Endothelial cell of umbilical vein (primary cell): Measurements from ENCODE around the gene TSPAN9. TPM values are rescaled to one million over a fixed set of nuclear protein-coding genes. Genes with fewer than 3 reads are reported as not detected.

Source experiments
- BruUV-seq: library from RNA; stranded (reverse); fragments of 400-500 nt; replicated peaks from 2 replicates; lab custom pipeline; 2021; lab: Mats Ljungman, UMichigan
- CTCF ChIA-PET: fragments of 300-600, 350-600 bp; sonication (Branson Sonifier 250); formaldehyde crosslinking; loops from one replicate; lab custom pipeline; 2021; ENCODE audit warnings: antibody characterized with exemption, inconsistent platforms; lab: Charles Lee
- POLR2A ChIA-PET: fragments of 300-600, 350-600 bp; sonication (Branson Sonifier 250); formaldehyde crosslinking; loops from one replicate; lab custom pipeline; 2021; ENCODE audit warnings: antibody characterized with exemption, inconsistent platforms; lab: Charles Lee
- DNase-seq: peaks from one replicate; pipeline ENCODE4 v3.0.0-alpha.2; 2011; ENCODE audit warnings: low read depth, low spot score
- FAIRE-seq: peaks from 2 replicates; lab custom pipeline; 2011; peaks lifted over from hg19 to GRCh38; lab: Jason Lieb, UNC
- H2AFZ ChIP-seq: 2 replicates; pipeline ENCODE4 v1.6.0; 2012; ENCODE audit warnings: low read depth, low read length, control low read depth, inconsistent platforms
- H3K27ac ChIP-seq: 2 replicates; pipeline ENCODE4 v1.5.1; 2011; ENCODE audit warnings: low read depth, mild to moderate bottlenecking, control low read depth, low read length, moderate library complexity; ENCODE audit not compliant: insufficient read depth
- H3K27me3 ChIP-seq, 2 experiments: 2 replicates each; pipeline versions ENCODE4 v1.6.0 to v1.6.1; 2011; ENCODE audit warnings: low read length in 2 of 2, mixed read lengths in 1 of 2; ENCODE audit not compliant: control insufficient read depth in 2 of 2, insufficient read depth in 2 of 2
- H3K36me3 ChIP-seq, 2 experiments: 2 replicates in 1 of 2; 3 replicates in 1 of 2; pipeline ENCODE4 v1.5.1; 2011; ENCODE audit warnings: low read length in 2 of 2, mild to moderate bottlenecking in 1 of 2, moderate library complexity in 1 of 2; ENCODE audit not compliant: control insufficient read depth in 2 of 2, insufficient read depth in 2 of 2; ENCODE audit errors: extremely low read depth in 1 of 2
- H3K4me1 ChIP-seq: 3 replicates; pipeline ENCODE4 v1.5.1; 2011; ENCODE audit warnings: mild to moderate bottlenecking, low read length; ENCODE audit not compliant: control insufficient read depth, insufficient read depth; ENCODE audit errors: extremely low read depth
- H3K4me2 ChIP-seq: 2 replicates; pipeline ENCODE4 v1.6.1; 2011; ENCODE audit warnings: low read length, control low read depth, mixed read lengths; ENCODE audit not compliant: insufficient read depth
- H3K4me3 ChIP-seq, 3 experiments: fragments of 200-600 bp in 1 of 3; sonication (generic), shearing (Covaris generic) in 1 of 3; replicated peaks in 1 of 3; 2 replicates each; pipeline ENCODE4 v1.5.1; 2011 to 2016; ENCODE audit warnings: control low read depth in 3 of 3, low read length in 3 of 3, mild to moderate bottlenecking in 2 of 3, inconsistent platforms in 1 of 3, low read depth in 1 of 3, moderate library complexity in 1 of 3; ENCODE audit not compliant: insufficient read depth in 1 of 3
- H3K79me2 ChIP-seq: 2 replicates; pipeline ENCODE4 v1.6.0; 2012; ENCODE audit warnings: low read length, inconsistent platforms; ENCODE audit not compliant: control insufficient read depth, insufficient read depth
- H3K9ac ChIP-seq: replicated peaks from 2 replicates; pipeline ENCODE3; 2011; ENCODE audit warnings: low read length, control low read depth; ENCODE audit not compliant: insufficient read depth; ENCODE audit errors: extremely low read depth
- H3K9me1 ChIP-seq: replicated peaks from 3 replicates; pipeline ENCODE4 v1.6.0; 2011; ENCODE audit warnings: mild to moderate bottlenecking, low read length; ENCODE audit not compliant: control insufficient read depth, insufficient read depth; ENCODE audit errors: extremely low read depth
- H3K9me3 ChIP-seq: replicated peaks from 2 replicates; pipeline ENCODE4 v1.5.1; 2012; ENCODE audit warnings: low read length, inconsistent platforms; ENCODE audit not compliant: control insufficient read depth, insufficient read depth
- H4K20me1 ChIP-seq: replicated peaks from 2 replicates; pipeline ENCODE3; 2011; ENCODE audit warnings: mild to moderate bottlenecking, low read length; ENCODE audit not compliant: control insufficient read depth, insufficient read depth; ENCODE audit errors: extremely low read depth
- CTCF ChIP-seq, 2 donors: IDR thresholded peaks; 1 replicate in 1 of 2; 2 replicates in 1 of 2; pipeline ENCODE4 v1.5.1; 2011; ENCODE audit warnings: low read length in 2 of 2, mild to moderate bottlenecking in 2 of 2, moderate library complexity in 2 of 2, control low read depth in 1 of 2, inconsistent platforms in 1 of 2, low read depth in 1 of 2; ENCODE audit not compliant: insufficient read depth in 1 of 2; ENCODE audit errors: extremely low read depth in 1 of 2
- EZH2 ChIP-seq: IDR thresholded peaks from 2 replicates; pipeline ENCODE4 v1.6.1; 2012; ENCODE audit warnings: borderline replicate concordance, low read depth, mild to moderate bottlenecking, moderate library complexity, low read length, inconsistent platforms; ENCODE audit not compliant: severe bottlenecking
- FOS ChIP-seq: IDR thresholded peaks from 2 replicates; pipeline ENCODE4 v1.6.1; 2011; ENCODE audit warnings: mild to moderate bottlenecking, low read length, moderate library complexity, borderline replicate concordance; ENCODE audit not compliant: insufficient read depth
- GATA2 ChIP-seq: IDR thresholded peaks from 2 replicates; pipeline ENCODE4 v1.7.0; 2011; ENCODE audit warnings: low read depth, mild to moderate bottlenecking, moderate library complexity, mixed read lengths, low read length; ENCODE audit not compliant: insufficient read length, insufficient read depth
- JUN ChIP-seq: IDR thresholded peaks from 2 replicates; pipeline ENCODE4 v1.6.1; 2011; ENCODE audit warnings: borderline replicate concordance, low read depth; ENCODE audit not compliant: insufficient read length, insufficient read depth
- MAX ChIP-seq: IDR thresholded peaks from 2 replicates; pipeline ENCODE4 v1.6.1; 2011; ENCODE audit not compliant: insufficient read depth, insufficient read length
- MYC ChIP-seq: IDR thresholded peaks from one replicate; pipeline ENCODE4 v1.6.1; 2011; ENCODE audit warnings: mild to moderate bottlenecking, low read depth, low read length
- POLR2A ChIP-seq: IDR thresholded peaks from 2 replicates; pipeline ENCODE4 v1.6.1; 2012; ENCODE audit warnings: low read depth, mild to moderate bottlenecking, control low read depth, low read length
- POLR2AphosphoS5 ChIP-seq: IDR thresholded peaks from 2 replicates; pipeline ENCODE4 v1.6.1; 2012; ENCODE audit warnings: low read depth, mild to moderate bottlenecking, control low read depth, low read length, moderate library complexity; ENCODE audit not compliant: insufficient read depth
- dilution Hi-C: fragments of 300-500 bp; cut with MboI; formaldehyde crosslinking; loops from one replicate; pipeline ENCODE4 v1.15.0; 2019; ENCODE audit warnings: low sequenced_read_pairs; ENCODE audit not compliant: extremely low pct_ligation_motif_present
- intact Hi-C: fragments of 100-400 bp; cut with micrococcal nuclease; formaldehyde crosslinking; loops from one replicate; pipeline ENCODE4 v1.10.0; 2022
- polyA plus RNA-seq, 4 experiments: library from polyadenylated mRNA; depleted of rRNA in 3 of 4; stranded (reverse) in 3 of 4; unstranded in 1 of 4; fragments of >200 nt; gene quantifications; 2 replicates each; pipeline versions ENCODE4 v1.2.1 to v1.2.3, GENCODE V29; 2011 to 2012; ENCODE audit warnings: missing spikeins in 1 of 4
- total RNA-seq: library from RNA; stranded (reverse); gene quantifications from 2 replicates; pipeline ENCODE4 v1.2.3, GENCODE V29; 2021

The TSPAN9 gene
- total and polyA plus RNA-seq, 2 donors (not counting 3 experiments of a cell fraction or from before 2014, with no cell fraction given): 43.3 to 66.8 TPM

DNA sequence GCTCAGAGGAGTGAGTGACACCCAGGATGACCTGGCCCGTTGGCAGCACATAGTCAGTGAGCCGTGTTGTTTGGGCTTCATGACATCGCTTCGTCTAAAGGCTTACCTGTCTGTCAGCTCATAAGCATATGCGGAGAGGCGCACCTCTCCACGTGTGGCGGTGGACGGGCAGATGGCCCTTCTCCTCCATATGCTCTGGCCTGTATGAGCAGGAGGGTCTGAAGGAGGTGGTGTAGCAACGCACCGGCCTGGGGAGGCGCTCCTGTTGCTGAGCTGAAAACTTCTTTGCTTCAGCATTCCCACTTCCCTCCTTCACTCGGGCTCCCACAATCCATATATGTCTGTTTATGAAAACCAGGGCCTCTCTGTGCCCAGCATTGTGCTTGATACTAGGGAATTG is 186.1 kb downstream of the TSPAN9 start:
- TF ChIP-seq GATA2: no peak
- TF ChIP-seq EZH2: no peak
- TF ChIP-seq POLR2AphosphoS5: no peak
- no peak for TF ChIP-seq FOS
- TF ChIP-seq CTCF (IDR thresholded peaks at IDR 0.05; ENCODE audit: extremely low read depth in 1 of 2, insufficient read depth in 1 of 2, low read depth in 1 of 2, low read length in 2 of 2): no peak
- TF ChIP-seq JUN: no peak
- no peak for TF ChIP-seq MYC
- no peak for TF ChIP-seq POLR2A
- TF ChIP-seq MAX: no peak
- BruUV-seq: no TSS peak
- Histone ChIP-seq H3K4me1 (no peaks in the 10 kb centered on the region), H3K4me2 (no peak overlapping the region), H3K4me3 (no peak overlapping the region), H3K79me2 (no peaks in the 10 kb centered on the region), H2AFZ (no peak overlapping the region), H3K27ac (no peak overlapping the region), H3K9me1 (no peaks in the 10 kb centered on the region), H3K9me3 (no peaks in the 10 kb centered on the region), H4K20me1 (no peaks in the 10 kb centered on the region), H3K9ac (no peak overlapping the region), H3K27me3 (no peaks in the 10 kb centered on the region), H3K36me3 (no peaks in the 10 kb centered on the region)
- intact Hi-C loops: no loop called here
- FAIRE-seq (no peak), DNase-seq (no peak)
- ChIA-PET POLR2A (no interaction called here), CTCF (interaction anchor here (4.4 kb wide), 1 partner anchor 12 kb away, joined by 17 read pairs; no protein-coding TSS in a partner anchor)
- dilution Hi-C loops: no loop called here
